Stimulated activated CD4-positive, alpha-beta T cell treated with anti-CD3 and anti-CD28 coated beads, Interleukin-1b, Interleukin-23, amount 100 ng/mL, for 24 hours (primary cell): Measurements from ENCODE around the gene ARRDC5.
"Not testable (repeated sequence)": the region's sequence is repeated elsewhere in the genome, so short reads cannot be mapped to it uniquely, and the experiment has no call there.

Source experiments
- DNase-seq, 4 experiments: peaks; one replicate each; pipeline ENCODE4 v3.0.0-alpha.2; 2020; ENCODE audit warnings: low read depth in 4 of 4, low spot score in 1 of 4

ARRDC5 gene

DNA sequence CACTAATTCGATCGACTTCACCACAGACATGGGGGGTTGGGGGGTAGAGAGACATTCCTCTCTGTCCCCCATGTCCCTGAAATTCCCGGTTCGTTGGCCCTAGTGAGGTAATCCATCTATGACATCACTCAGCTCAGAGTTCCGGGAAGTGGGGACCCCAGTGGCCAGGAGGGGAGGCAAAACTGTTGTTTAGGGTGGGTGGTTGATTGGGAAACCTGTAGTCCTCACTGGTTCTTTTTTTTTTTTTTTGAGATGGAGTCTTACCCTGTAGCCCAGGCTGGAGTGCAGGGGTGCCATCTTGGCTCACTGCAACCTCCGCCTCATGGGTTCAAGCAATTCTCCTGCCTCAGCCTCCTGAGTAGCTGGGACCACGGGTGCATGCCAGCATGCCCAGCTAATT, at the start of gene ARRDC5:
Gene ARRDC5 (minus strand): TSS at position 101 of the 400 bp plus-strand sequence. CDS start 71 bp downstream, at position 30.
- no peak for DNase-seq

DNA sequence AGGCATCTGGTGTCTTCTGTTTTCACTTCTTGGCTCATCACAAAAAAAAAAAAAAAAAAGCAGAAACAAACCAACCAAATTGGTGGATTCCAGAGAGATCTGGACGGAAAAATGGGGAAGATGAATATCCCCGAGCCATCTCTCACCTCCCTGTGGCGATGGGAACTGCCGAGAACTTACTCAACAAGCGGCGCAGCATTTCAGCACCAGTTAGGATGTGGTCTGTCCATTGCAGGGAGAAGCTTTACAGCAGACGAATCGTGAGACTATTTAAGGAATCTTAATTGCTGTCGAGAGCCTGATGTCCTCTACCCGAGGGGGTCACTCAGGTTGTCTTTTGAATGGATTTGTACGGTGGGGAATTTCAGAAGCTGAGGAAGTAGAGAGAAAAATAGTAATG, 49.0 kb upstream of the ARRDC5 start:
- no peak for DNase-seq

- not testable (repeated sequence) for DNase-seq
Measured at GRCh38 chr19:4950650-4951049, 48.0 kb upstream of the ARRDC5 start.

DNA sequence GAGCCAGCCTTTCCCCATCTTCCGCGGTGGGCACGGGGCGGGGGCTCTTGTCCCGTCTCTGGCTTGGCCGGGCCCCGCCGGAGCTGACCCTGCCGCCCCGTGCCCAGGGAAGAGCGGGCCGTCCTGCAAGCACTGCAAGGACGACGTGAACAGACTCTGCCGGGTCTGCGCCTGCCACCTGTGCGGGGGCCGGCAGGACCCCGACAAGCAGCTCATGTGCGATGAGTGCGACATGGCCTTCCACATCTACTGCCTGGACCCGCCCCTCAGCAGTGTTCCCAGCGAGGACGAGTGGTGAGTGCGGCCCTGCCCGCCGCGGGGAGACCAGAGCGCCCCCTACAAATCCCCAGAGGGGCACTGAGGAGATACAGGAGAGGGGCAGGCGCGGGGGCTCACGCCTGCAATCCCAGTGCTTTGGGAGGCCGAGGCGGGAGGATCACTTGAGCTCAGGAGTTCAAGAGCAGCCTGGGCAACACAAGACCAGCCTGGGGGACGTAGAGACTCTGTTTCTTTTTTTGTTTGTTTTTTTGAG, 39.0 kb upstream of the ARRDC5 start:
- DNase-seq = not testable (repeated sequence)

- DNase-seq = no peak
Measured at GRCh38 chr19:4939466-4939865, 36.8 kb upstream of the ARRDC5 start.

- DNase-seq = not testable (repeated sequence)
Measured at GRCh38 chr19:4938461-4938860, 35.8 kb upstream of the ARRDC5 start.

DNA sequence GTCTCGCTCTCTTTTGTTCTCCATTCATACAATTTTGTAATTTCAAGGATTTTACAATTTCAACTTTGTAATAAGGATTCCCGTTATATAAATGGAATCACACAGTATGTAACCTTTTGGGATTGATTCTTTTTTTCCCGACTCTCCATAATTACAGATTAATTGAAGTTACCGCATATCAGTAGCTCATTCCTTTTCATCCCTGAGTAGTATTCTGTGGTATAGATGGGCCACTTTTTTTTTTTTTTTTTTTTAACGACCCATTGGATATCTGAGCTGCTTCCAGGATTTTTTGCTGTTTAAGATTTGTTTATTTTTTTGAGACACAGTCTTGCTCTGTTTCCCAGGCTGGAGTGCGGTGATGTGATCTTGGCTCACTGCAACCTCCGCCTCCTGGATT, 34.4 kb upstream of the ARRDC5 start:
- no peak for DNase-seq

DNA sequence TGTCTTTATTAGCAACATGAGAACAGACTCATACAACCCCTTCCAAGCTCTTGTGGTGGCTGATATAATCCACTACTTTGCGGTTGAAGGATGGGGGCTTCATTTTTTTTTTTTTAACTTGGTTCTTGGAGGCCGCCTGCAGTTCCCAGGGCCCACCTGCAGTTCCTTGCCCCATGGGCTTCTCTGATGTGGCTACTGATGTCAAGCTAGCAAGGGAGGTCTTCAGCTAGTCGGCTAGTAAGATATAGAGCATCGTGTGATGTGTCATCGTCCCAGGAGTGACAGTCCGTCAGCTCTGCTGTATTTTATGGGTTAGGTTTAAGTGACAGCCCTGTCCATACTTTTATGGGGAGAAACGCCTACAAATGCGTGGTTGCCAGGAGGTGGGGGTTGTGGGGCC, 32.7 kb upstream of the ARRDC5 start:
- no peak for DNase-seq

DNA sequence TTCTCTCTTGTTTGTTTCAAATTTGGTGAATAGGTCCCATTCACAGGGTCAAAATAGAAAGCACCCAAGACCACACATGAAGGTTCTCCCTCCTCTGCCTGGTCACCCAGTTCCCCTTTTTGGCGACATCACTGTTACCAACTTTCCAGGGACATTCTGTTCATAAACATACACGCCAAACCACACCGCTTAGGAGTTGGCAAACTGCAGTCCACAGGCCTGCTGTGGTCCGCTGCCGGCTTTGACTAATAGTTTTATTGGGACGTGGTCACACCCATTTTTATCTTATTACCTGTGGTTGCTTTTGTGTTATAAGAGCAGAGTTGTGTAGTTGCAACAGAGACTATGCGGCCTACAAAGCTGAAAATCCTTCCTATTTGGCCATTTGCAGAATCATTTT, 30.8 kb upstream of the ARRDC5 start:
- no peak for DNase-seq

- DNase-seq = no peak
Measured at GRCh38 chr19:4932711-4933110, 30.0 kb upstream of the ARRDC5 start.

DNA sequence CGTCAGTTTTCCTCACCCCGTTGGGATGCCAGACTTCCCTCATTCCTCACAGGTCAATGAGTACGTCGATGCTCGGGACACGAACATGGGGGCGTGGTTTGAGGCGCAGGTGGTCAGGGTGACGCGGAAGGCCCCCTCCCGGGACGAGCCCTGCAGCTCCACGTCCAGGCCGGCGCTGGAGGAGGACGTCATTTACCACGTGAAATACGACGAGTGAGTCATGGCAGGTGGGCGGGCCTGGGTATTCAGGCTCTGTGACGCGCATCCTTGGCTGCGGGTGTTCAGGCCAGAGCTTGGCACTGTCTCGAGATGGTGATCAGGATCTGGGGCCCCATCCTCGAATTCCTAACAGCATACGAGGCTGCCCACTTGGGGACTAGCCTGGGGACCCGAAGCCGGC, 28.0 kb upstream of the ARRDC5 start:
- DNase-seq = no peak

GRCh38 chr19:4929186-4929585, 26.5 kb upstream of the ARRDC5 start:
- DNase-seq = no peak

DNA sequence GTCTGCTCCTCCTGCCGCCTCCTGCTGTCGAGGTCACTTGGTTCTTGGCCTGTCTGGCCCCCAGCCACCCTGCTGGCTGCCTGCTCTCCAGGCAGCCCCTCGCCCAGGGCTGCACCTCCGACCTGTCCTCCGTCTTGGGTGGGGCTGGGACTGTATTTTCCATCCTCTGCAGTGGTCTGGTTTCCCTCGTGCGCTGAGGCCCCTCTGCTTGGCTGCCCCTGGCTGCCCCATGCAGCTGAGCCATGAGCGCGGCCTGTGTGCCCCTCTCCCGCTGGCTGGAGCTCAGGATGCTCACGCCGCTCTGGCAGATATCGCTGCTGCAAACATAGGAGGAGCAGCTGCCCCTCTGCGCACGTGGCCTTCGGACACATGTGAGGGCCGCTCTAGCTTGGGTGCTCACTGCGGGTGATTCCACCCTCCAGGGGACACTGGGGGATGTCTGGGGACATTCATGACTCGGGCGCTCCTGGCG, 20.6 kb upstream of the ARRDC5 start:
- DNase-seq = no peak

DNA sequence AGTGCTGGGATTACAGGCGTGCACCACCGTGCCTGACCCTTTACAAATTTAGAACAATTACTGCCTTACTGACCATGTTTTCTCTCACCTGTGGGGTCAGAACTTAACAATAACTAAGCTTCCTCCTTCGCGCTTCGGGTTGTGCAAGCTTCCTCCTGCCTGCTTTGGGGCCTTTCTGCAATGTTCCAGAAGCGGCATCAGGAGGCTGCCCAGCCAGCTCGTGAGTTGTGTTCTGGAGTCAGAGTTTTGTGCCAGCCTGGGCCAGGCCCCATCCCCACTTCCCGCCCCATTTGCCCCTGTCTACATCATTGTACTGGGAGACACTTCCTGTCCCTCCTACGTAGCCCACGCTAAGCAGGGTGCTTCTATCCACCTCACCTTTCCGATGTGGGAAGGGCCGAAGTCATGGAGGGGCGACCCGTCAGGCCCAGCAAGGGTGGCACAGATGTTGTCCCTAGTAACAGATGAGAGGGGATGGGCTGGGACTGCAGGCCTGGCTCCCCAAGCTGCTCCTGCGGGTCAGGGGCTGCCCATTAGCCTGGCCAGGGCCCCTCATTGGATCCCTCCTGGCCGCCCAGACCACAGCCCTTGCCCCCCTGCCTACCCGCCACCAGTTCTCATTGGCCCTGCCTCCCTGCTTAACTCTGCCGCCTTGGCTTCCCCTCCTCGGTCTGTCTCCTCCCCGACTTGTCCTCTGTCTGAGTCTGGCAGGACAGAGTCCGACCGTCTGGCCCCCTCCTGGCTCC, 20.0 kb upstream of the ARRDC5 start:
- no peak for DNase-seq

GRCh38 chr19:4916292-4917082, 13.8 kb upstream of the ARRDC5 start:
- DNase-seq = no peak

GRCh38 chr19:4914736-4915501, 12.2 kb upstream of the ARRDC5 start:
- peak in 2 of 4 experiments; percentile 56 to 61 for DNase-seq

DNA sequence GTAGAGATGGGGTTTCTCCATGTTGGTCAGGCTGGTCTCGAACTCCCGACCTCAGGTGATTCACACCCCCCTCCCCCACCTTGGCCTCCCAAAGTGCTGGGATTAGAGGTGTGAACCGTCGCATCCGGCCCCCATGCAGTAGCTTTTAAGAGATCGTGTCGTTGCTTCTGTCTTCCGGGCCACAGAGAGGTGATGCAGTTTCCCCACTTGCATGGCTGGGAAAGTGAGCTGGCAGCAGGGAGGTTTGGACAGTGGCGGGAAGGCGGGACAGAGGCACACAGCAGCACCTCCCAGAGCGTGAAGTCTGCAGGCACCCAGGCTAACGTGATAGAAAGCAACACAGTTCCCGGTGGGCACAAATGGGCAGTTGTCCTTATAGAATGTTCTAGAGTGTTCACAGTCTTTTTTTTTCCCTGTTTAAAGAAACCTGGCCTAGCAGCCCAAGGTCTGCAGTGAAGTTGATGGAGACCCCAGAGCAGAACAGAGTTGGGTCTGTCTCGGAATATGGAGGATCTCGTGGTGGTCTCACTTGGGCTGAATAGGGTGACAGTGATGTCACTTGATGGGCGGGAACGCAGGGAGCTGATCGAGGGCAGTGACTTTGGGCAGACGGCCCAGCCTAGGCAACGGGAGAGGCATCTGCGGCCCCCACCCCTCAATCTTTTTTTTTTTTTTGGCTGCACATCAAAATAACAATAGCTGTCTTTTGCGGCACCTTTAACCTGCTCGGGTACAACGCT, 11.5 kb upstream of the ARRDC5 start:
- no peak for DNase-seq

DNA sequence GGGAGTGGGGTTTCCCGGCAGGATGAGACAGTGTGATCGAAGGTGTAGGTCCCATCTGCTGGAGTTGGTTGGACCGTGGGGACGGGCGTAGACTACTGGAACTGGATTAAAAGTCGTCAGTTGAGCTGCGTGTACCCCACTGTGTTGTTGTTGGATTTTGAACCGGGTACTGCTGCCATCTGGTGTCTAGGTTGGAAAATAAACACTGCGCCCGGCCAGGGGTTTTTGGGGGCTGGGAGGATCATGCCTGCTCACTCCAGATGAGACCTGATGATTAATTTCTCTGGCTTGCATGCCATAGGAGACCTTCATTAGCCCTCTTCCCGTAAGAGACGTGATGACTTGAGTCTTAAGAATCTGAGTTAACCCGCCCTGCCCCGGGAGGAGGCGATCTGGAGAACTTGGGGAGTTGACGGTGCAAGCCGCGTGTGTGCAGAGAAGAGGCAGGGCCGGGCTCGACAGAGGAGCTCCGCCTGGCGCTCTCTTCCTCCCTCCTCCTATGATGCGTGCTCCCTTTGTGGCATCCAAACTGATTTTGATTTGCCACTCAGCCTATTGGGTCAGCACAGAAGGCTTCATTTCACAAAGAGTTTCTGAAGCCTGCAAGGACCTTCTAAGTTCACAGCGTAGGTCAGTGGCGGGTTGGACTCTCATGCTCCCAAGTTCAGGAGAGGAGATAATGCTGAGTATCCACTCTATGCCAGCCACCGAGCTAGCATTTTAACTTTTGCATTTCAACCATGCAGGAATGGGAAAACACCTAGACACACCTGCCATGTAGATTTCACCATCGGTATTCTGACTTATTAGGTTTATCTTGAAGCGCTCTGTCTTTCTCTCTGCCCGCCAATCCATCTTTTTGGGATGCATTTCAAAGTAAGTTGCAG, 9.3 kb upstream of the ARRDC5 start:
- DNase-seq = peak; percentile 50 to 69 (median 55)

DNA sequence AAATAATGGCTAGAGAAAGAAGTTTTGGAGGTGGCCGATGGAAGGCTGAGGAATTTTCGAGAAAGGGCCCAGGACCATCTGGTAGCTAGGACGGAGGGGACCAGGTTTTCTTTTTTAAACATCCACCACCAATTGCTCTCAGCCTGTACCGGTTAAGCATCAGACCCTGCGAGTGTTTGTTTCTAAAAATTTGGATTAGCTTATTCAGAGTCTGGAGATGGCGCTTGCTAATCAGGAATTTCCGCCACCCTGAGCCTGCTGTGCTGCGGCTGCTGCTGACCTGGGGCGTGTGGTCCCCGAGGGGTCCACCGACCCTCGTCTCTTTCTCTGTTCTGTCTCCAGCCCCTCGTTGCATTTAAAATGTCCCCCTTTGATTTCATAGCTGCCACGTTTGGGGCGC, 8.6 kb upstream of the ARRDC5 start:
- no peak for DNase-seq
